H1 (cell line): Measurements from ENCODE around the gene PEPD. TPM values are rescaled to one million over a fixed set of nuclear protein-coding genes. Genes with fewer than 3 reads are reported as not detected.
A peak's percentile ranks its signal among the peaks of the same experiment; 100 is the strongest.

Source experiments
- CTCF ChIA-PET: fragments of 300-600 bp; sonication (Branson Sonifier 250); formaldehyde crosslinking; loops from one replicate; lab custom pipeline; 2021; ENCODE audit not compliant: partially characterized antibody; lab: Charles Lee
- POLR2A ChIA-PET: fragments of 300-600 bp; sonication (Branson Sonifier 250); formaldehyde crosslinking; loops from one replicate; lab custom pipeline; 2021; ENCODE audit warnings: inconsistent platforms; ENCODE audit not compliant: partially characterized antibody; lab: Charles Lee
- DNase-seq, 2 experiments: peaks; one replicate each; pipeline versions ENCODE4 v3.0.0 to v3.0.0-alpha.2; 2010 to 2022; ENCODE audit warnings: low spot score in 2 of 2, low read depth in 1 of 2, mixed read lengths in 1 of 2
- FAIRE-seq: peaks from 2 replicates; lab custom pipeline; 2011; peaks lifted over from hg19 to GRCh38; lab: Jason Lieb, UNC
- H2AFZ ChIP-seq: 2 replicates; pipeline ENCODE4 v1.8.1; 2012; ENCODE audit warnings: low read length, inconsistent platforms
- H2AK5ac ChIP-seq: 2 replicates; pipeline ENCODE4 v1.6.1; 2013; ENCODE audit warnings: low read depth, low read length
- H2BK120ac ChIP-seq: replicated peaks from 2 replicates; pipeline ENCODE3; 2013; ENCODE audit warnings: low read depth, low read length, inconsistent platforms
- H2BK12ac ChIP-seq: 2 replicates; pipeline ENCODE4 v1.6.1; 2013; ENCODE audit warnings: low read depth, low read length
- H2BK15ac ChIP-seq: 2 replicates; pipeline ENCODE4 v1.6.1; 2013; ENCODE audit warnings: low read length
- H2BK20ac ChIP-seq: 2 replicates; pipeline ENCODE4 v1.6.1; 2013; ENCODE audit warnings: low read length
- H2BK5ac ChIP-seq: 2 replicates; pipeline ENCODE4 v1.6.1; 2013; ENCODE audit warnings: low read depth, low read length
- H3K14ac ChIP-seq: 2 replicates; pipeline ENCODE4 v1.6.1; 2013; ENCODE audit warnings: inconsistent platforms; ENCODE audit not compliant: insufficient read length
- H3K18ac ChIP-seq: 2 replicates; pipeline ENCODE4 v1.6.1; 2013; ENCODE audit warnings: low read length; ENCODE audit errors: extremely low read depth
- H3K23ac ChIP-seq: 2 replicates; pipeline ENCODE4 v1.6.1; 2013; ENCODE audit warnings: inconsistent platforms; ENCODE audit not compliant: insufficient read length
- H3K23me2 ChIP-seq: 2 replicates; pipeline ENCODE4 v1.6.1; 2013; ENCODE audit warnings: low read depth, low read length
- H3K27ac ChIP-seq: 2 replicates; pipeline ENCODE4 v1.6.1; 2011; ENCODE audit warnings: low read depth, low read length, inconsistent platforms
- H3K27me3 ChIP-seq, 4 experiments: replicated peaks in 1 of 4; 1 replicate in 1 of 4; 2 replicates in 3 of 4; pipeline versions ENCODE4 v1.6.1 to v1.8.1; 2011 to 2013; ENCODE audit warnings: low read length in 3 of 4, mild to moderate bottlenecking in 3 of 4, inconsistent platforms in 2 of 4, mixed read lengths in 2 of 4, moderate library complexity in 1 of 4; ENCODE audit not compliant: control insufficient read depth in 3 of 4, insufficient read depth in 3 of 4; ENCODE audit errors: extremely low read depth in 1 of 4
- H3K36me3 ChIP-seq, 4 experiments: 2 replicates each; pipeline versions ENCODE4 v1.6.1 to v1.8.1; 2011 to 2013; ENCODE audit warnings: mild to moderate bottlenecking in 4 of 4, low read length in 3 of 4, moderate library complexity in 2 of 4, control low read depth in 1 of 4, inconsistent platforms in 1 of 4; ENCODE audit not compliant: insufficient read depth in 4 of 4, control insufficient read depth in 2 of 4
- H3K4ac ChIP-seq: replicated peaks from 2 replicates; pipeline ENCODE3; 2013; ENCODE audit warnings: low read length, low read depth, mixed read lengths, inconsistent platforms; ENCODE audit not compliant: insufficient read length
- H3K4me1 ChIP-seq, 4 experiments: replicated peaks in 1 of 4; 1 replicate in 1 of 4; 2 replicates in 3 of 4; pipeline versions ENCODE4 v1.6.1 to v1.8.1; 2011 to 2013; ENCODE audit warnings: low read length in 3 of 4, inconsistent platforms in 2 of 4, mixed read lengths in 1 of 4; ENCODE audit not compliant: insufficient read depth in 4 of 4, control insufficient read depth in 3 of 4
- H3K4me2 ChIP-seq, 2 experiments: 2 replicates each; pipeline versions ENCODE4 v1.6.1 to v1.8.1; 2011 to 2013; ENCODE audit warnings: low read depth in 2 of 2, low read length in 2 of 2, control low read depth in 1 of 2, inconsistent platforms in 1 of 2, mild to moderate bottlenecking in 1 of 2; ENCODE audit not compliant: insufficient read depth in 1 of 2
- H3K4me3 ChIP-seq, 4 experiments: fragments of 200-600, 300-600 bp in 1 of 4; sonication (generic), shearing (Covaris generic), sonication (Bioruptor Twin) in 1 of 4; 2 replicates each; pipeline versions ENCODE4 v1.5.1 to v1.8.1; 2011 to 2016; ENCODE audit warnings: low read length in 4 of 4, low read depth in 3 of 4, control low read depth in 2 of 4, inconsistent platforms in 2 of 4, mild to moderate bottlenecking in 2 of 4, mixed read lengths in 1 of 4, moderate library complexity in 1 of 4; ENCODE audit not compliant: insufficient read depth in 2 of 4; ENCODE audit errors: extremely low read depth in 1 of 4
- H3K56ac ChIP-seq: replicated peaks from 2 replicates; pipeline ENCODE3; 2013; ENCODE audit warnings: low read depth, mild to moderate bottlenecking, mixed read lengths, low read length, inconsistent platforms; ENCODE audit not compliant: insufficient read length
- H3K79me1 ChIP-seq: 2 replicates; pipeline ENCODE4 v1.6.1; 2013; ENCODE audit warnings: low read depth, low read length, control low read depth
- H3K79me2 ChIP-seq, 2 experiments: 2 replicates each; pipeline versions ENCODE4 v1.6.1 to v1.8.1; 2012 to 2013; ENCODE audit warnings: low read length in 2 of 2, mild to moderate bottlenecking in 2 of 2, inconsistent platforms in 1 of 2; ENCODE audit not compliant: insufficient read depth in 2 of 2, control insufficient read depth in 1 of 2
- H3K9ac ChIP-seq, 4 experiments: replicated peaks in 1 of 4; 1 replicate in 1 of 4; 2 replicates in 3 of 4; pipeline versions ENCODE4 v1.6.1 to v1.8.1; 2011 to 2013; ENCODE audit warnings: low read depth in 3 of 4, low read length in 3 of 4, control low read depth in 2 of 4, mild to moderate bottlenecking in 2 of 4, moderate library complexity in 2 of 4, inconsistent platforms in 1 of 4; ENCODE audit errors: extremely low read depth in 1 of 4
- H3K9me3 ChIP-seq, 2 experiments: 2 replicates each; pipeline versions ENCODE4 v1.6.1 to v1.8.1; 2012 to 2013; ENCODE audit warnings: mild to moderate bottlenecking in 2 of 2, moderate library complexity in 2 of 2, control low read depth in 1 of 2, inconsistent platforms in 1 of 2, low read depth in 1 of 2, low read length in 1 of 2, mixed read lengths in 1 of 2; ENCODE audit not compliant: insufficient read depth in 2 of 2
- H4K20me1 ChIP-seq, 2 experiments: replicated peaks in 1 of 2; 2 replicates each; pipeline versions ENCODE3 to v1.8.1; 2011 to 2013; ENCODE audit warnings: inconsistent platforms in 2 of 2, low read length in 2 of 2, mild to moderate bottlenecking in 1 of 2; ENCODE audit not compliant: insufficient read depth in 2 of 2, control insufficient read depth in 1 of 2
- H4K5ac ChIP-seq: 2 replicates; pipeline ENCODE4 v1.6.1; 2013; ENCODE audit warnings: low read length, low read depth, mixed read lengths, inconsistent platforms; ENCODE audit not compliant: insufficient read length
- H4K8ac ChIP-seq: 2 replicates; pipeline ENCODE4 v1.8.0; 2013; ENCODE audit warnings: mild to moderate bottlenecking, moderate library complexity, low read length, inconsistent platforms; ENCODE audit not compliant: insufficient read depth; ENCODE audit errors: extremely low read depth
- H4K91ac ChIP-seq: replicated peaks from 2 replicates; pipeline ENCODE3; 2013; ENCODE audit warnings: low read length, mixed read lengths, inconsistent platforms; ENCODE audit not compliant: insufficient read length
- CTBP2 ChIP-seq: IDR thresholded peaks from 2 replicates; pipeline ENCODE4 v1.7.0; 2011; ENCODE audit warnings: borderline replicate concordance, mild to moderate bottlenecking, moderate library complexity, mixed read lengths, low read length; ENCODE audit not compliant: insufficient read depth, insufficient read length
- RBBP5 ChIP-seq: IDR thresholded peaks from 2 replicates; pipeline ENCODE4 v1.7.1; 2012; ENCODE audit warnings: low read depth, mild to moderate bottlenecking, inconsistent platforms, low read length, moderate library complexity, borderline replicate concordance
- SIX5 ChIP-seq: IDR thresholded peaks from 2 replicates; pipeline ENCODE4 v1.6.1; 2011; ENCODE audit warnings: mild to moderate bottlenecking, low read depth, low read length
- WGBS, 2 experiments: shearing (Covaris generic) in 1 of 2; methylation state at CpG; one replicate each; pipeline versions ENCODE4 v1.1.6 to v1.1.7; 2013 to 2015; ENCODE audit warnings: low lambda C conversion rate in 2 of 2, mixed read lengths in 2 of 2, inconsistent platforms in 1 of 2, low coverage in 1 of 2, missing lambda C conversion rate in 1 of 2; ENCODE audit not compliant: insufficient replicate concordance in 2 of 2, insufficient coverage in 1 of 2, insufficient read length in 1 of 2; ENCODE audit errors: extremely low coverage in 1 of 2, missing lambda C conversion rate in 1 of 2; 5-methylcytosine and 5-hydroxymethylcytosine counted together
- polyA plus RNA-seq, 7 experiments: library from polyadenylated mRNA; depleted of rRNA in 3 of 7; stranded (reverse) in 5 of 7; unstranded in 2 of 7; fragments of >200 nt in 5 of 7; fragments of 200-250 nt in 2 of 7; gene quantifications; 1 replicate in 5 of 7; 2 replicates in 1 of 7; 4 replicates in 1 of 7; pipeline versions ENCODE4 v1.2.1 to v1.2.3, GENCODE V29; 2011 to 2013; ENCODE audit warnings: missing spikeins in 2 of 7, mixed read lengths in 2 of 7
- total RNA-seq: library from RNA; stranded (reverse); fragmentation: NEBNext Ultra II Directional; extraction: Animal tissue kit (Norgen Biotek cat#: 25700); gene quantifications from 2 replicates; pipeline ENCODE4 v1.2.1, GENCODE V29; 2021
- TF ChIP-seq, protein P1 (sequence below): IDR thresholded peaks from 2 replicates; pipeline ENCODE4 v1.6.1; 2011; ENCODE audit warnings: low read depth, mild to moderate bottlenecking, low read length; ENCODE audit not compliant: insufficient read depth

PEPD gene
- total and polyA plus RNA-seq, 2 of the 8 experiments (the other 6 are each of a cell fraction or from before 2014, with no cell fraction given) = 84.1 to 178 TPM

DNA sequence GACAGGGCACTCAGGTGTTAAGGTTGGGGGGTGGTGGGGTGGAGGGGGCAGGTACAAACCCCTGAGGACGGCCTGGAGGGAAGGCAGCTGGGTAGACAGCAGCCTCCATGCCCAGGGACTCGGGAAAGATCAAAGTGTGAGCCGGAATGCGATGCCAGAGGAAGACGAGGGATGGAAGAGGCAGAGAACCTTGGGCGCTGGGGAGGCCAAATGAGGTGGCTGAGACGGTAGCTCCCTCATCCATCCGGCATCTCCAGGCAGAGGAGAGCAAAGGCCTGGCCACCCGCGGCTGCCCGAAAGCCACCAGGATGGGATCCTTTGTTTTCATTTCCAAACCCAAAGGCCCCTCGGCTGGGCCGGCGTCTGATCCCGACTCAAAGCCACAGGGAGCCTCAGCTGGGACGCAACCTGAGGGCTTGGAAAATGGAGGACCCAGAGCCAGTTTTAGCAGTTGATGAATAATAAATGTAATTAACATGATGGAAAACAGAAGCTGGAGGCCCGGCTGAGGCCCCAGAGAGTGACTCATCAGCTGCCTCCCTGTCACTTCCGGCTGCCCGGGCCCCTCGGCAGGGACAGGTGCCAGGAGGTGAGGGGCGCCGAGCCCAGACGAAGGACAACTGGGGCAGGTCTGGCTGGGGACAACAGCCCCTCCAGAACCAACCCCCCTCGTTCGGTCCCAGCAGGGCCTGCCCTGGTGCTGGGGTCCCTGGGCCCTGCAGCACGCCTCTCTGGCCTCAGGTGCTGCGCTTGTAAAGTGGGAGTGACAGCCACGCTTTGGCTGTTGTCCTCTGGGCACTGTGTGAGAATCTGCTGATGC, 86.5 kb downstream of the PEPD start:
- Histone ChIP-seq H3K27ac (no peak overlapping the region), H3K14ac (no peak overlapping the region), H4K5ac (no peak overlapping the region), H3K9ac (no peak overlapping the region), H3K18ac (no peak overlapping the region), H2BK5ac (no peak overlapping the region), H2BK12ac (no peak overlapping the region; the same call in 1 of the 2 replicates), H3K27me3 (no peaks in the 10 kb centered on the region), H3K23me2 (no peaks in the 10 kb centered on the region), H3K4ac (no peak overlapping the region), H3K4me2 (no peak overlapping the region), H4K8ac (no peak overlapping the region), H3K4me3 (no peak overlapping the region), H3K79me2 (no peaks in the 10 kb centered on the region), H2BK15ac (0 out of 2 replicates have a peak overlapping the region, but pooled peaks have one; percentile 29), H3K36me3 (no peaks in the 10 kb centered on the region), H4K20me1 (peaks cover 0 to 5% of the 10 kb centered on the region in 2 experiments), H3K9me3 (no peaks in the 10 kb centered on the region), H3K56ac (no peak overlapping the region), H2AFZ (no peak overlapping the region), H2BK20ac (no peak overlapping the region), H3K23ac (no peak overlapping the region), H2BK120ac (no peak overlapping the region), H3K79me1 (no peaks in the 10 kb centered on the region), H3K4me1 (peaks cover 0 to 4% (median 2%) of the 10 kb centered on the region in 4 experiments; a peak in 2 of 7 replicates), H4K91ac (no peak overlapping the region), H2AK5ac (0 out of 2 replicates have a peak overlapping the region, but pooled peaks have one; percentile 24)
- ChIA-PET POLR2A (no interaction called here), CTCF (interaction anchor here (0.9 to 4.2 kb wide), 2 partner anchors 18 to 265 kb away, joined by 3 to 20 read pairs; no protein-coding TSS in a partner anchor)
- DNase-seq = no peak
- no peak for FAIRE-seq
- WGBS, 2 experiments = 86% methylated on average over 22 of the region's 28 CpGs; no CpG with 5 or more reads in 1 of the 2 experiments
- TF ChIP-seq, protein P1, sequence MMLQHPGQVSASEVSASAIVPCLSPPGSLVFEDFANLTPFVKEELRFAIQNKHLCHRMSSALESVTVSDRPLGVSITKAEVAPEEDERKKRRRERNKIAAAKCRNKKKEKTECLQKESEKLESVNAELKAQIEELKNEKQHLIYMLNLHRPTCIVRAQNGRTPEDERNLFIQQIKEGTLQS = 0 out of 2 replicates have a peak, but pooled peaks have one; percentile 13
- TF ChIP-seq CTBP2 = no peak
- no peak for TF ChIP-seq RBBP5
- no peak for TF ChIP-seq SIX5
